ENCODE results near the gene DGLUCY.
"Not testable (repeated sequence)": the region's sequence is repeated elsewhere in the genome, so short reads cannot be mapped to it uniquely, and the experiment has no call there.

The DGLUCY gene

DNA sequence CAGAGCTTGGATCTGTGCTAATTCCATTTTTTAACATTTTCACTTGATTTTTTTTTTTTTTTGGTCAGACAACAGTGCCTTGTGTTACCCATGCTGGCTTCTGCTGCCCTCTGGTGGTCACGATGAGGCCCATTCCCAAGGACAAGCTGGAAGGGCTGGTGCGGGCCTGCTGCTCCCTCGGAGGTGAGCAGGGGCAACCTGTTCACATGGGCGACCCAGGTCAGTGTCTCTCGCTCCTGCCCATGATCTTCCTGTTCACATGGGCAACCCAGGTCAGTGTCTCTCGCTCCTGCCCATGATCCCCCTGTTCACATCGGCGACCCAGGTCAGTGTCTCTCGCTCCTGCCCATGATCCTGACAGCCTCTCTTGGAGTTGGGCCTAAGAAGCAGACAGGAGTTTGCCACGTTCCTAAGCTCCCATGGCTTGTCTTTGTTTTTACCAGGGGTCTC is 59.4 kb downstream of the DGLUCY start:
- Mint-ChIP-seq H3K4me1 (peaks cover 16% of the 10 kb centered on the region), H3K36me3 (peaks cover 39% of the 10 kb centered on the region), H3K4me3 (no peak overlapping the region), H3K9me3 (no peaks in the 10 kb centered on the region), H3K27ac (peak overlapping the region; percentile 2), H3K27me3 (no peaks in the 10 kb centered on the region)
- peak; percentile 87 for DNase-seq
- CTCF ChIA-PET: interaction anchor here (0.6 to 13.3 kb wide), 35 partner anchors 10 to 667 kb away, joined by 3 to 229 read pairs (median 4); partner anchors contain the start of genes DGLUCY, GPR68 and RPS6KA5

DNA sequence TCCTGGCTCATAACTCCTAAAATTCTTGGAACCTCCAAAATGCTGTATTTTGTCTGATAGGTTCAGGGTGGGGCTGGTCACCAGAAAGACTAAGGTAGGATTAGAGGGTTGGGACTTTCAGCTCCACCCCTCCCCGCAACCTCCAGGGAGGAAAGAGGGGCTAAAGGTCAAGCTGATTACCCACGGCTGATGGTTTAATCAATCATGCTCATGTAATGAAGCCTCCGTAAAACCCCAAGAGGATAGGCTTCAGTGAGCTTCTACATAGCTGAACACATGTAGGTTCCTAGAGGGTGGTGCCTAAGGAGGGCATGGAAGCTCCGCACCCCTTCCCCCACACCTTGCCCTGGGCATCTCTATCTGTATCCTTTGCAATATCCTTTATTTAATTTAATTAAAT is 60.0 kb downstream of the DGLUCY start:
- no peaks in the 10 kb centered on the region for H3K27me3 Mint-ChIP-seq
- CTCF ChIA-PET: interaction anchor here (0.7 to 13.3 kb wide), 22 partner anchors 11 to 666 kb away, joined by 3 to 229 read pairs (median 5); partner anchors contain the start of genes DGLUCY, GPR68 and RPS6KA5
- no peaks in the 10 kb centered on the region for H3K9me3 Mint-ChIP-seq

DNA sequence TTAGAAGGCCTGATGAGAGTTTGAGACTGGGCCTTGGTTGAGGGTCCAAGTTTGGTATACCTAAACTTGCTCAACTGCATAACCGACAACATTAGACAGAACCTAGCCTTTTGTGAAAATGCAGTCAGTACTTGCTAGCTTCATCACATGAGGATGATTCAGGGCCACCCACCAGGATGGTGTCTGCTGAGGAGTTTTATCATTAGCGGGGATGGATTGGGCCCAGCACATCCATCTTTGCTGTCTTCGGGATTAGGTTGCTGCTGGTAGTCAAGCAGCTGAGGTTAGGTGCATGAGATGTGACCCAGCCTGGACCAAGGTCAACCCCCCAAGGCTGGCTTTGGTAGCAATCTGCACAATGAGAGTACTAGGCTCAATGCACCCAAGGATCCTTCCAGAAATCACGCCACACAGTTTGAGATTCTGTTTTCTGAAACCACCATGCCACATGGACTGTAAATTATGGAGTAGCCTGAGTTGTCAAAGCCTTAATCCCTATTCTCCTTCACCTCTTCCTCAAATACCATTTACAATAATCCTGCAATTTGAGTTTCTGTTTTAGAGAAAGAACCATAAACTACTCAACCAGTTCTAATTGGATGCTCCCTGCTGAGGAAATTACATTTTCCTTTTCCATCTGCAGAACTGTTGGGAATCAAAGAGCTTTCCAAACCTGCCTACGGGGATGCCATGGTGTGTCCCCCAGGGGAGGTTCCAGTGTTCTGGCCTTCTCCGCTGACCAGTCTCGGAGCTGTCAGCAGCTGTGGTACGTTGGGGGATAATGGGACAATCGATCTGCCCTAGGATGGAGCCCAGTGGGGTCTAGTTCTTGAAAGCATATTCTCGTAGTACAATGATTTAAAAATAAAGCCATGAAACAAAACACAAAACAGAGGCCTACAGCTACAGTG is 61.7 kb downstream of the DGLUCY start:
- Mint-ChIP-seq H3K9me3 (no peaks in the 10 kb centered on the region), H3K4me3 (no peak overlapping the region), H3K36me3 (peaks cover 34% of the 10 kb centered on the region), H3K4me1 (peaks cover 16% of the 10 kb centered on the region), H3K27ac (peak overlapping the region; percentile 67), H3K27me3 (no peaks in the 10 kb centered on the region)
- DNase-seq: no peak
- CTCF ChIA-PET: interaction anchor here (0.6 to 13.3 kb wide), 18 partner anchors 10 to 416 kb away, joined by 3 to 229 read pairs (median 5); partner anchors contain the start of genes GPR68 and RPS6KA5

More for the DNA sequence above, 60.0 kb downstream of the DGLUCY start:
- Mint-ChIP-seq H3K4me3 (no peak overlapping the region), H3K36me3 (peaks cover 34% of the 10 kb centered on the region), H3K4me1 (peaks cover 16% of the 10 kb centered on the region), H3K27ac (no peak overlapping the region)
- DNase-seq: no peak

DNA sequence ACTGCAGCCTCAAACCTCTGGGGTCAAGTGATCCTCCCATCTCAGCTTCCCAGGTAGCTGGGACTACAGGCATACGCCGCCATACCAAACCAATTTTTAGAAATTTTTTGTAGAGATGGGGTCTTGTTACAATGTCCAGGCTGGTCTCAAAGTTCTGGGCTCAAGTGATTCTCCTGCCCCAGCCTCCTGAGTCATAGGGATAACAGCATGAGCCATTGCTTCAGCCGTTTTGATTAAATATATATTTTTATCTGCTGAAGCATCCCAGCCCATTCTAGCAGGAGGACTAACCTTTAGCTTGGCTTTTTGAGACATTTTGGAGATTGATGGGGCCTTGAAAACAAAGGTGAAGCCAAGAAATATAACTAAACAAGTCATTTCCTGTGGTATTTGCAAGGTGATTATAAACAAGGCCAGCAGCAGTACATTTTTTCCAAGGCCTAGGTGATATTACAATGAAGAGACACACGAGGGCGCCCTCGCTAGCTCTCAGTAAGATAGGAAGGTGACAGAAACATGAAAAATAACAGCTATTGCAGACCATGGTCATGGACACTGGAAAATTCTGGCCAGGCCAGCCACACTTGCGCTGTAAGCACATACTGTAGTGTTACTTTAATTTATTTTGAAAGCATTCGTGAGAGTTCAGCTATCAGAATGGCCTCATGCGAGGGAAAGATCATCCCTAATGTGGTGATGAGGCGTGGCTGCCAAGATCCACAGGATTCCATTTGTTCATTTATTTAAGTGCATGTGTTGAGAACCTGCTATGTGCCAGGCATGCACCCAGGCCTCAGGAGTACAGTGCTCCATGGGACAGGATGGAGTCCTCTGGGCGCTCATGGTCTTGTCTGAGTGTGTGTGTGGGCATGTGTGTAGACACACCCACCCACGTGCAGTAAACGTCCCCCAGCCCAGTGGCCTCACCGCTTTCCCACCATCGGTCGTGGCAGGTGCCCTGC is 63.5 kb downstream of the DGLUCY start:
- CTCF ChIA-PET: interaction anchor here (0.6 to 13.3 kb wide), 36 partner anchors 10 to 319 kb away, joined by 3 to 229 read pairs (median 5); partner anchors contain the start of gene GPR68
- H3K27ac Mint-ChIP-seq: peak overlapping the region; percentile 90
- H3K9me3 Mint-ChIP-seq: no peaks in the 10 kb centered on the region
- no peak overlapping the region for H3K4me3 Mint-ChIP-seq
- peak; percentile 81 for DNase-seq
- H3K36me3 Mint-ChIP-seq: peaks cover 43% of the 10 kb centered on the region
- no peaks in the 10 kb centered on the region for H3K27me3 Mint-ChIP-seq
- H3K4me1 Mint-ChIP-seq: peaks cover 20% of the 10 kb centered on the region

DNA sequence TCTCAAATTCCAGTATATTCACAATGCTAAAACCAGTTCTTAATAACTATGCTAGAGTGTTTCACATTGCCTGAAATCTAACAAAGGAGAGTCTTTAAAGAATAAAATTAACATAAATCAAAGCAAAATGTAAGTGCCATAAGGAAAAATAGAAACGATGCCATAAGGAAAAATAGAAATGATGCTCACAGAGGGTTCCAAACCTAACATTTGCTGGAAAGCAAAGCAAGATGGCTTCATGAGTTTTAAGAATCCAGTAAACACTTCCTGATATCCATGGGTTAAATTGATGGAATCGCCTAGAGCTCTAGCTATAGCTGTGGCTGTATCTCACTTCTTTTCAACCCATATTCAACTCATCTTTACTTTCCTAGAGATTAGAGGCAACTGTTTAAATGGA is 66.7 kb downstream of the DGLUCY start:
- H3K9me3 Mint-ChIP-seq: no peaks in the 10 kb centered on the region
- CTCF ChIA-PET: interaction anchor here (1.0 to 13.3 kb wide), 3 partner anchors 63 to 278 kb away, joined by 3 to 229 read pairs (median 3); no protein-coding TSS in a partner anchor

DNA sequence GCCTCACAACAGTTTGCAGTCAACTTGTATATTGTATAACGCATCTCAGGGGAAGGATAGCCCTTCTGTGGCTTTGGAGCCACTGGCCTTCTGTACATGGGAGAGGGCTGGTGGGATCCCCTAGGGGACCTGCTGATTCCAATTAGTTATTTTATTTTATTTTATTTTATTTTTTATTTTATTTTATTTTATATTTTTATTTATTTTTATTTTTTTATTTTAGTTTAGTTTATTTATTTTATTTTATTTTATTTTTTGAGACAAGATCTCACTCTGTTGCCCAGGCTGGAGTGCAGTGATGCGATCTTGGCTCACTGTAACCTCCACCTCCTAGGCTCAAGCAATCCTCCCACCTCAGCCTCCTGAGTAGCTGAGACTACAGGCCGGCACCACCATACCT is 68.9 kb downstream of the DGLUCY start:
- Mint-ChIP-seq H3K36me3 (peaks cover 44% of the 10 kb centered on the region), H3K4me1 (peaks cover 11% of the 10 kb centered on the region)
- H3K4me3 Mint-ChIP-seq, H3K27ac Mint-ChIP-seq, CTCF ChIA-PET, H3K9me3 Mint-ChIP-seq, H3K27me3 Mint-ChIP-seq, DNase-seq: not testable (repeated sequence)

More for the DNA sequence above, 66.7 kb downstream of the DGLUCY start:
- Mint-ChIP-seq H3K27ac (no peak overlapping the region), H3K36me3 (peaks cover 41% of the 10 kb centered on the region), H3K27me3 (no peaks in the 10 kb centered on the region), H3K4me1 (peaks cover 21% of the 10 kb centered on the region), H3K4me3 (no peak overlapping the region)
- DNase-seq: no peak

DNA sequence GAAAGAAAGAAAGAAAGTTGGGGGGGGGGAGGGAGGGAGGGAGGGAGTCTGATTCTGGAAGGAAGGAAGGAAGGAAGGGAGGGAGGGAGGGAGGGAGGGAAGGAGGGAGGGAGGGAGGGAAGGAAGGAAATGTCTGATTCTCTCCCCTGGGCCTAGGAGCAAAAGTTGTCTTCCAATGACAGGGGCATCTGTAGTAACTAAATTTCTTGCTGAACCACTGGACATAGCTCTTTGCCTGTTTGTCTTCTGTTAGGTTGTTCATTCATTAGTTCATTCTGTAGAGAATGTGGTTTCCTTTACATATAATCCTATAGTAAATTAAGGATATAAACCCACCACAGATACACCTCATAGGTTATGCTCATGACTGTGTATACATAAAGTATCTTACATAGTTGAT is 70.7 kb downstream of the DGLUCY start:
- Mint-ChIP-seq H3K27ac (no peak overlapping the region), H3K27me3 (no peaks in the 10 kb centered on the region), H3K9me3 (no peaks in the 10 kb centered on the region), H3K36me3 (peaks cover 55% of the 10 kb centered on the region), H3K4me1 (peaks cover 11% of the 10 kb centered on the region), H3K4me3 (no peak overlapping the region)
- DNase-seq: no peak
- CTCF ChIA-PET: interaction anchor here (1.0 to 2.3 kb wide), 3 partner anchors 10 to 103 kb away, joined by 3 to 8 read pairs (median 6); no protein-coding TSS in a partner anchor

DNA sequence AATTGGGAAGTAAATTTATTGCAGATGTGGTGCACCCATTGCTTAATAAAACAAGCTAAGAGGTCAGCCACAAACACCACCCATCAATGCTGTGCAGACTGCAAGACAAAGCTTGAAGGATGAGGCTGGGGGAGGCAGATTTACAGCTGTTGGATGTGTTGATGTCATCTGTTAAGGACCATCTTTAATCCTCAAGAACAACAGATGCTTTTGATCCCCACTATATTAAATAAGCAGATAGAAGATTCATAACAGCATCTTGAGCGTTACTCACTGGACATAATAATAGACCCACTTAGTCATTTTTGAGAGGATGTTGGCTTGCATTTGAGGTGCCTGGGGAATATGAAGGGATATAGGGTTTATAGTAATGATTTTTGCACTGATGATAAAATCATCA is 71.8 kb downstream of the DGLUCY start:
- DNase-seq: no peak
- H3K4me3 Mint-ChIP-seq: no peak overlapping the region
- no peak overlapping the region for H3K27ac Mint-ChIP-seq
- H3K4me1 Mint-ChIP-seq: peaks cover 11% of the 10 kb centered on the region
- no peaks in the 10 kb centered on the region for H3K27me3 Mint-ChIP-seq
- CTCF ChIA-PET: interaction anchor here (0.9 to 2.3 kb wide), 4 partner anchors 9 to 102 kb away, joined by 3 to 8 read pairs (median 3); no protein-coding TSS in a partner anchor
- H3K9me3 Mint-ChIP-seq: no peaks in the 10 kb centered on the region
- H3K36me3 Mint-ChIP-seq: peaks cover 62% of the 10 kb centered on the region

DNA sequence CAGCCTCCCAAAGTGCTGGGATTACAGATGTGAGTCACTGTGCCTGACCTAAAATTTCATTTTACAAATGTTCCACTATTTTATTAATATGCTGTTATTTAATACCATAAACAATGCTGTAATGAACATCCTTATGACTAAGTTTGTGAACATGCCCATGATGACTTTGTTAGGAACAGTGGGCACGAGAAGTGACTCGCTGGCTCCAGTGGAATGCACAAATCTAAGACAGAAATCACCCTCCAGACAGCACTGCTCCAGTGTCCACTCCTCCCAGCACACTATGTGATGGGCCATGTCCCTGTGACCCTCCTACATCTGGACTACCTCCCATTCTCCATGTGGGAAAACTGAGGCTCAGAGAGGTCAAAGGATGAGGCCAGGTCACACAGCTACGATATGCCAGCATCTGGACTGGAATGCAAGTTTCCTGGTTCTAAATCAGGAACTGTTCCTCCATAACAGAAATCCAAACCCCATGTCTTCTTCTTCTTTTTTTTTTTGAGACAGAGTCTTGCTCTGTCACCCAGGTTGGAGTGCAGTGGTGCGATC is 72.7 kb downstream of the DGLUCY start:
- Mint-ChIP-seq H3K9me3 (no peaks in the 10 kb centered on the region), H3K27ac (no peak overlapping the region), H3K4me1 (peaks cover 7% of the 10 kb centered on the region), H3K36me3 (peaks cover 62% of the 10 kb centered on the region), H3K4me3 (no peak overlapping the region), H3K27me3 (no peaks in the 10 kb centered on the region)
- CTCF ChIA-PET: interaction anchor here (0.7 to 0.9 kb wide), 2 partner anchors 41 to 164 kb away, joined by 3 to 5 read pairs; no protein-coding TSS in a partner anchor
- no peak for DNase-seq

DNA sequence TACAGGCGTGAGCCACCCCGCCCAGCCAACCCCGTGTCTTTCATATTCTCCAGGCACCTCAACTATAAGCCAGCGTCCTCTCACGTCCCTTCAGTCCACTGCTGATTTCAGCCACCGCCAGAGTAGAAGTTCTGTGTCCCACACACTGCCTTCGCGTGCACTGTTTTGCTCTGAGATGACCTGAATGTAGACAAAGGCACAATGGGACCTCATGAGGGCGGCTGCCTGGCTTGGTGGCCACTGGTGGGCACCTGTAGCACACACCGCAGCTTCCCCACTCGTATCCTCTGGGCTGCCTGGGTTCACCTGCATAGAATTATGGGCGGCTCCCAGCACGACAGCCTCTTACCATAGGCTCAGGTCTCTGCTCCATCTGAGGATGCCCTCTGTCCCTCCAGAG is 73.4 kb downstream of the DGLUCY start:
- H3K4me3 Mint-ChIP-seq: no peak overlapping the region
- CTCF ChIA-PET: no interaction called here
- DNase-seq: no peak
- peaks cover 66% of the 10 kb centered on the region for H3K36me3 Mint-ChIP-seq
- H3K4me1 Mint-ChIP-seq: peaks cover 7% of the 10 kb centered on the region
- H3K27me3 Mint-ChIP-seq: no peaks in the 10 kb centered on the region
- no peaks in the 10 kb centered on the region for H3K9me3 Mint-ChIP-seq
- H3K27ac Mint-ChIP-seq: no peak overlapping the region

DNA sequence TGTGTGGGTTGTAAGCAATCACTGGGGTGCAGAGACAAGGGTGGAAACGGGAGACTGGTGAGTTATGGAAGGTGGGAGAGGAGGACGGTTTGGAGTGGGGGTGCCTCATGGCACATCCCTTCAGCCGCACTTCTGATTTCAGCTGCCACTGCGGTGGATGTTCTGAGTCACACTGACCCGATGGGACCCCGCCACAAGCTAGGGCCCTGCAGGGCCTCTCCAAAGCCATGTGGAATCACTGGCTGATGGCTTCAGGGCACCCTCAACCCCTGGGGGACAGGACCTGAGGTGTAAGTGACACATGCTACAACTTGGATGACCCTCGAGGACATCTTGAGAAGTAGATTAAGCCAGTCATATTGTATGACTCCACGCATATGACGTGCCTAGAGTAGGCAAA is 77.0 kb downstream of the DGLUCY start:
- H3K4me3 Mint-ChIP-seq: no peak overlapping the region
- no peak for DNase-seq
- H3K36me3 Mint-ChIP-seq: peaks cover 73% of the 10 kb centered on the region
- H3K27ac Mint-ChIP-seq: no peak overlapping the region
- peaks cover 31% of the 10 kb centered on the region for H3K4me1 Mint-ChIP-seq
- CTCF ChIA-PET: no interaction called here
- no peaks in the 10 kb centered on the region for H3K9me3 Mint-ChIP-seq
- no peaks in the 10 kb centered on the region for H3K27me3 Mint-ChIP-seq

DNA sequence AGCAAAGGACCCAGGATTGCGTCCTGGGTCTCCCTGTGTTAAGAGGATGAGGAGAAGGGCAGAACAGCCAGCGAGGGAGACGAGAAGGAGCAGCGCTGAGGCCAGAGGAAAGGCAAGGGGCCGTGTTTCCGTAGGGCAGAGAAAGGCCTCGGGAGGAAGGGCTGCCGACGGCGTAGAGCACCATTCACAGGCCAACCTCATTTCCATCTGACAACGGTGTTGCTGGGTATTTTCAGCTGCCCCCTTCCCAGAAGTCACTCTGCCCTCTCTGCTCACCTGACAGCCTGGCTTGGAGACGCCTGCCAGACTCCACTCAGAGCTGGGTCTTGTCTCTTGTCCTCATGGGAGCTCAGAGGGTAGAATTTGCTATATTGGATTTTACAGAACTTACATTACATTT is 79.2 kb downstream of the DGLUCY start:
- H3K4me1 Mint-ChIP-seq: peaks cover 50% of the 10 kb centered on the region
- H3K36me3 Mint-ChIP-seq: peaks cover 69% of the 10 kb centered on the region
- H3K27ac Mint-ChIP-seq: no peak overlapping the region
- CTCF ChIA-PET: interaction anchor here (0.6 to 2.6 kb wide), 6 partner anchors 11 to 234 kb away, joined by 3 to 22 read pairs (median 4); partner anchors contain the start of gene GPR68
- DNase-seq: no peak
- H3K9me3 Mint-ChIP-seq: no peaks in the 10 kb centered on the region
- no peaks in the 10 kb centered on the region for H3K27me3 Mint-ChIP-seq
- H3K4me3 Mint-ChIP-seq: no peak overlapping the region

DNA sequence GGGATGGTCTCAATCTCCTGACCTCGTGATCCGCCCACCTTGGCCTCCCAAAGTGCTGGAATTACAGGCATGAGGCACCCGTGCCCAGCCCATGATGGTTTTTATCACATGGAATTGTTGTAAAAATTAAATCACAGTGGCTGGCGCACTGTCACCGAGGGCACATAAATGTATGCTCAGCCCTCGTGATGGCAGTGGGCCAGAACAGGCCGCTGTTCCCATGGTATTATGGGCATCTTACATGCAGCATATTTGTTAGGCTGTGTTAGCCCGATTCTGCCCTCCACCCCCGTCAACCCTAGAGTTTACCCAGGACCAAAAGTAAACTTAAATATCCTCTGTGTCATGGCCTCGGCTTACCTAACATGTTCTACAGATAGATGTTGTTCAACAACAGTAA is 82.0 kb downstream of the DGLUCY start:
- Mint-ChIP-seq H3K4me3 (no peak overlapping the region), H3K9me3 (peaks cover 10% of the 10 kb centered on the region), H3K36me3 (peaks cover 76% of the 10 kb centered on the region), H3K4me1 (peaks cover 69% of the 10 kb centered on the region), H3K27me3 (no peaks in the 10 kb centered on the region), H3K27ac (peak overlapping the region; percentile 8)
- CTCF ChIA-PET: interaction anchor here (0.6 to 1.7 kb wide), 2 partner anchors 11 to 56 kb away, joined by 4 to 8 read pairs; no protein-coding TSS in a partner anchor
- DNase-seq: no peak
